Lower lobe of right lung (tissue), 2 donors: ENCODE measurements around the gene ADIPOR1. TPM values are rescaled to one million over a fixed set of nuclear protein-coding genes. Genes with fewer than 3 reads are reported as not detected.

Source experiments
- ATAC-seq, 2 donors: fragments of 200-7000 bp; cut with Tn5 transposase; one replicate each; pipeline ENCODE4 v1.9.1; 2020 to 2022; ENCODE audit warnings: mild to moderate bottlenecking in 2 of 2, moderate library complexity in 2 of 2
- DNase-seq: peaks from one replicate; pipeline ENCODE4 v3.0.0-alpha.2; 2020
- H3K27ac ChIP-seq: fragments of 200-600 bp; one replicate; pipeline ENCODE4 v1.8.0; 2022
- H3K27me3 ChIP-seq: fragments of 200-600 bp; one replicate; pipeline ENCODE4 v1.8.0; 2022; ENCODE audit warnings: low read depth
- H3K36me3 ChIP-seq: fragments of 200-600 bp; one replicate; pipeline ENCODE4 v1.8.0; 2022; ENCODE audit warnings: mild to moderate bottlenecking
- H3K4me1 ChIP-seq: fragments of 200-600 bp; one replicate; pipeline ENCODE4 v1.8.0; 2022
- H3K4me3 ChIP-seq: fragments of 200-600 bp; one replicate; pipeline ENCODE4 v1.8.0; 2022; ENCODE audit warnings: mild to moderate bottlenecking
- H3K9me3 ChIP-seq: fragments of 200-600 bp; one replicate; pipeline ENCODE4 v1.8.0; 2022
- CTCF ChIP-seq: fragments of 200-600 bp; IDR thresholded peaks from one replicate; pipeline ENCODE4 v1.8.0; 2022; ENCODE audit warnings: antibody characterized with exemption, mild to moderate bottlenecking
- intact Hi-C: fragments of 100-400 bp; cut with DNase I; formaldehyde crosslinking; loops from one replicate; pipeline ENCODE4 v1.11.0; 2022
- total RNA-seq: library from RNA; stranded (reverse); fragmentation: NEBNext Ultra II Directional; extraction: Animal tissue kit (Norgen Biotek cat#: 25700); gene quantifications from one replicate; pipeline ENCODE4 v1.2.1, GENCODE V29; 2021
- donor health status: DM: no; HTN: yes; CAD: no; lungs with severe emphysema.

The ADIPOR1 gene
- total RNA-seq, 1 donor from 2014 or later, result 110 TPM

GRCh38 chr1:202952818-202953217 is 5.3 kb downstream of the ADIPOR1 start:
- no peaks in the 10 kb centered on the region for H3K27me3 ChIP-seq
- peak overlapping the region; percentile 74 for H3K27ac ChIP-seq
- peaks cover 61% of the 10 kb centered on the region for H3K4me1 ChIP-seq
- H3K36me3 ChIP-seq, result peaks cover 42% of the 10 kb centered on the region
- H3K9me3 ChIP-seq, result no peaks in the 10 kb centered on the region
- no peak overlapping the region for H3K4me3 ChIP-seq
- ATAC-seq, result peak; percentile 68 to 86
- intact Hi-C loops, result no loop called here
- TF ChIP-seq CTCF, result no peak
- peak; percentile 58 for DNase-seq

GRCh38 chr1:202952099-202952498 is 6.0 kb downstream of the ADIPOR1 start:
- Histone ChIP-seq H3K4me3 (no peak overlapping the region), H3K27me3 (no peaks in the 10 kb centered on the region), H3K4me1 (peaks cover 57% of the 10 kb centered on the region), H3K36me3 (peaks cover 49% of the 10 kb centered on the region), H3K9me3 (no peaks in the 10 kb centered on the region), H3K27ac (peak overlapping the region; percentile 74)
- peak; percentile 15 to 36 for ATAC-seq
- TF ChIP-seq CTCF, result no peak
- intact Hi-C loops, result no loop called here
- DNase-seq, result no peak

- no peak for ATAC-seq
- Histone ChIP-seq H3K4me3 (no peak overlapping the region), H3K27me3 (no peaks in the 10 kb centered on the region), H3K27ac (peak overlapping the region; percentile 37), H3K4me1 (peaks cover 50% of the 10 kb centered on the region), H3K9me3 (no peaks in the 10 kb centered on the region), H3K36me3 (peaks cover 56% of the 10 kb centered on the region)
- no peak for DNase-seq
- TF ChIP-seq CTCF, result no peak
- intact Hi-C loops, result no loop called here
These were observed 6.7 kb downstream of the ADIPOR1 start for GRCh38 chr1:202951437-202951836.

- TF ChIP-seq CTCF, result no peak
- intact Hi-C loops, result no loop called here
- no peaks in the 10 kb centered on the region for H3K9me3 ChIP-seq
- H3K4me1 ChIP-seq, result no peaks in the 10 kb centered on the region
- H3K27me3 ChIP-seq, result no peaks in the 10 kb centered on the region
- no peak overlapping the region for H3K4me3 ChIP-seq
- H3K36me3 ChIP-seq, result peaks cover 100% of the 10 kb centered on the region
- no peak for ATAC-seq
- no peak overlapping the region for H3K27ac ChIP-seq
- no peak for DNase-seq
These were observed 12.6 kb downstream of the ADIPOR1 start for GRCh38 chr1:202945483-202945882.

- Histone ChIP-seq H3K4me1 (no peaks in the 10 kb centered on the region), H3K9me3 (no peaks in the 10 kb centered on the region), H3K27ac (no peak overlapping the region), H3K4me3 (no peak overlapping the region), H3K36me3 (peaks cover 100% of the 10 kb centered on the region), H3K27me3 (no peaks in the 10 kb centered on the region)
- intact Hi-C loops, result no loop called here
- no peak for TF ChIP-seq CTCF
- DNase-seq (no peak), ATAC-seq (no peak)
These were observed 13.6 kb downstream of the ADIPOR1 start for GRCh38 chr1:202944438-202944921.

GRCh38 chr1:202942426-202942825 is 15.7 kb downstream of the ADIPOR1 start:
- DNase-seq, result no peak
- Histone ChIP-seq H3K27ac (no peak overlapping the region), H3K27me3 (no peaks in the 10 kb centered on the region), H3K4me3 (no peak overlapping the region), H3K36me3 (peaks cover 79% of the 10 kb centered on the region), H3K9me3 (no peaks in the 10 kb centered on the region), H3K4me1 (no peaks in the 10 kb centered on the region)
- intact Hi-C loops, result no loop called here
- TF ChIP-seq CTCF, result no peak
- ATAC-seq, result no peak
